NCI-H2227 treated with DMSO at 0.1 percent for 48 hours (cell line): ENCODE measurements around the gene ZNF691.
"Not testable (repeated sequence)": the region's sequence is repeated elsewhere in the genome, so short reads cannot be mapped to it uniquely, and the experiment has no call there.

ENCODE experiments used
- DNase-seq: peaks from one replicate; lab custom pipeline; 2025; lab: John Stamatoyannopoulos, UW

The ZNF691 gene

DNA sequence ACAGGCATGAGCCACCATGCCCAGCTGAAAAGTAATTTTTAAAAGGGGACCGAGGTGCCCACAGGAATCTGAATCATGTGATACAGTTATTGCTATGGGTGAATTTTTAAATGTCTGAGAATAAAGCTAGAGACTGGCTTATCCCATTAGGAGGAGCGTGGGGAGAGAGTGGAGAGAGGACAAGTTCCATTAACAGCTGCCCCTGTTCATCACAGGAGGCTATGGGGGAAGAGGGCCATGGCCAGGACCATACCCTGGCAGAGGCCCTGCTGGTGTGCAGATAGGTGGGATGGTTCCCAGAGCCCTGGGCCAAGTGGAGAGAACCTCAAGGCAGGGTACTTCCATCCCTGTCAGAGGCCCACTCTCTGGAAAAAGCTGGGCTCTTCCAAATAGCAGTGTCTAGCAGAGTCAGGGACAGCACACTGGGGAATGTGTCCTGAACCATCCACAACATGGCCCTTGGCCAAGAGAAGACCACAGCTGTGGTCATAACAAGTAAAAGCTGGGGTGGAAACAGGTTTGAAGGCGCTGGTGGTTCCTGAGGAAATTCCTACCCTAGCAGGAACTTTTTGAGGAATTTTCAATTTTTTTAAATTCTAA lies 13.7 kb upstream of the ZNF691 start:
- no peak for DNase-seq

DNA sequence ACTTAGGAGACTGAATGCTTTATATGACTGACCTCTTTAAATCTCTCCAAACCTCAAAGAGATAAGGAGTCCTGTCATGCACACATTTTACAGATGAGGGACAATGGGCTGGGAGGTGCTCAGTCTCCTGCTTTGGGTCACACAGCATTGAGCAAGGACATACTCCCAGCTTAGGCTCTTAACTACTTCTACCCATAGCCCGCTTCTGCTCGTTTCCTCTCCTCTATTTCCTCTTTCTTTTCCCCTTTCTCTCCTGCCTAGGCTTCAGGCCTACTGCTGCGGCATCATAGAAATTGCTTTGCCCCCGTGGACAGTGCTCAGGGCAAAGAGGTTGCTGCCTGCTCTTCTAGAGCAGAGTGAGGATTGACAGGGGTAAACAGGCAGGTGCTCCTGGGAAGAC lies 12.4 kb upstream of the ZNF691 start:
- DNase-seq: no peak

DNA sequence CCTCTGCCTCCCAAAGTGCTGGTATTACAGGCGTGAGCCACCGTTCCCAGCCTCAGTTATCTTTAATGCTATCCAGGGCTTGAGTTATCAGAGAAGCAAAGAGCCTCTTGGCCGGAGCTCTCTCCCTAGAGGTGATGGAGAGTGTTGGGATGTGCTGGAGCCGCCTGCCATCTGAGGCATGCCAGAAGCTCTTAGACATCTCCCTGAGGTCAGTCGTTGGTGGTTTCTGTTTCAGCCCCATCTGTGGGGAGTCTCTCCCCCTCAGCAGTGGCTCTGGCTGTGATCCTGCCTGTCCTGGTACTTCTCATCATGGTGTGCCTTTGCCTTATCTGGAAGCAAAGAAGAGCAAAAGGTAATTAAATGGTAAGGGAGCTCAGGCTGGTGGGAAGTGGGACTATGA lies 11.6 kb upstream of the ZNF691 start:
- DNase-seq: no peak

DNA sequence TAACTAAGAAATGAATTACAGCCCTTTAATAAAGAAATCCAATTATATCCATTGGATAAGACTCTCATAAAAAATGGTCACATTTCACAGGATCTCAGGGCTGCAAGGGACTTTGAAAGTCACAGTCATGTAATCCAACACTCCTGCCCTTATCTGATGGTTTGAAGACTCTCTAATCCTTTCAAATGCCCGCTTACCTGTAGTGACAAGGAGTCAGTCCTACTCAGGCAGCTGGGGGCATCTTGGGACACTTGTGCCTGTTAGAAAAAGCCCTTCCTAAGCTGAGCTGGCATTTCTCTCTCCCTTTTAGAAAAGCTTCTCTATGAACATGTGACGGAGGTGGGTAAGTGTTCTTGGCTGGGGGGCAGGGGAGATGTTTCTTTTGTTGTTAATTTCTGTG lies 11.0 kb upstream of the ZNF691 start:
- no peak for DNase-seq

DNA sequence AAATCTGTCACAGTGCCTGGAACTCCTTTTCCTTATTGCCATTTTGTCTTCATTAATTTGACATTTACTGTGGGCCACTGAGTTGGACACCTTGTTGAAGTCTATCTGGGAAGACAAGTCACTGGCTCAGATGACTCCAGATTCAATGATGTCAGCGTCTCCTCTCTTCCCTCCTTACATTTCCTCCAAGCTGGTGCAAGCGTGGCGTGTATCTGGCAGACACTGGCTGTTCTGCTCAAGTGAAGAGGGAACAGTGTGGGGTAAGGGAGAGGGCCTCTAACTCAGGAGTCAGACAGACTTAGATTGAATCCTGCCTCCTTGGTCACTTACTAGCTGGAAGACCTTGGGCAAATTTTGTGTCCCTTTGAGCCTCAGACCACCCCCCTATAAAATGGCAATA lies 8.7 kb upstream of the ZNF691 start:
- DNase-seq: no peak

DNA sequence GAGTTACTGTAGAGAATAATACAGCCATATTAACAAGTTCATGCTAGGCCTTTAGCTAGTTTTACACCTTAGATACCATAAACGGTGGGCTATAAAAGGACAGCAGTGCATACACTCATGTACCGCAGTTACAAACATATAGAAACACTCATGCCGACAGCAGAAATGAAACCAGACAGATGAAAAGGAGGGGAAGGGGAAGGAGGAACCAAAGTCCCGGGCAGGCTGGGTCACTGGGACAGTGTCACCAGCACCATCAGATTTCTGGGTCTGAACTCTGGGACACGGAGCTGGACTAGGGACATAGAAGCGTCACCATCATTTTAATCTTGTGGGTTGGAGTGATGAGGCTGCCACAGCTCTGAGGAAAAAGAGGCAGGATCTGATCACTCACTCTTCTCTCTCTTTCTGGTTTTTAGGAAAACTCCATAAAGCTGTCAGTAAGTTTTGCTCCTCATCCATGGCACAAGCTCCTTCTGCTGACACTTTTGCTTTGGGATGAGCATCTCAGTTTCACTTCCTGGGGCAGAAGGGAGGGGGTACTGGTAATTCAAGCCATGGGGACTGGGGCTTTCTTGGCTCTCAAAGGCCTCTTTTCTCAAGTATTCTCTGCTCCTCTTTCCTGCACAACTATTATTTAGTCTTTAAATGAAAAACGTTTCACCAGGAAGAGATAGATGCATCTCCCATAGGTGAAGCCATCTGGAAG lies 7.8 kb upstream of the ZNF691 start:
- no peak for DNase-seq

DNA sequence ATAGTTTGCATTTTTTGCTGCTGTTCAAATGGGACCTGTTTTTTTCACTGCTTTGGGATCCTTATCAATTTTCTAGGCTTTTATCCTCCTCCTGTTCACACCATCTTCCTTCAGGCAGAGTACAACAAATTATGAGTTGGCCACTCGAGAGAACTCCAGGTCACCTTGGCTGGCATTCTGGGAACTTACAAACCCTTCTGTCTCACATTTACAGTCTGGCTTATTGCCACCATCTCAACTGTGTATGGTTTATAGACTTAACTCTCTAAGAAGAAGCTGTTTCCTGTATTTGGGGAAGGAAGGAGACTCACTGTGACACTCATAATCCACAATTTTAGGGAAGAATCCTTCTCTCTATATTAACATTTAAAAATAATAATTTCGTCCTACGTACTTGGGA lies 5.4 kb upstream of the ZNF691 start:
- DNase-seq: no peak

DNA sequence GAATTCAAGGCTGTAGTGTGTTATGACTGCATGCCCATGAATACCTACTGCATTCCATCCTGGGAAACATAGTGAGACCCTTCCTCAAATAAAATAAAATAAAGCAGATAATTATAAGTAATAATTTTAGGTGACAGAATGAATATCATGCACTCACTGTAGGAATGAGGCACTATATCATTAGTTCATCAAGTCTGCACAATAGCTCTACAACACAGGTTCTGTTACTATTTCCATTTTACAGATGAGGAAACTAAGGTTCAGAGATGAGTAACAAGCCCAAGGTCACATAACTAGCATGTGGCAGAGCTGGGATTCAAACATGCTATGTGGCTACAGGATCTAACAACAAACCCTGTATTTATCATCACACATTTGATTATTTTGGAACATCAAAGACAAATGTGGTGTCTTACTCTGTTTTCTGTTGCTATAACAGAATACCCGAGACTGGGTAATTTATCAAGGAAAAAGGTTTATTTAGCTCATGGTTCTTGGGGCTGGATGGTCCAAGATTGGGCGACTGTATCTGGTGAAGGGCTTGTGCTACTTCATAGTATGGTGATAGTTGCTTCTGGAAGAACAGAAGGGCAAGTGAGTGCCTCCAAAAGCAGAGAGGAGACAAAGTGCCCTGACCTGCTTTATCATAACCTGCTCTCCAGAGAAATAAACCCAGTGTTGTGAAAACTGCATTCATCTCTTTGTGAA lies 4.8 kb upstream of the ZNF691 start:
- DNase-seq: no peak

DNA sequence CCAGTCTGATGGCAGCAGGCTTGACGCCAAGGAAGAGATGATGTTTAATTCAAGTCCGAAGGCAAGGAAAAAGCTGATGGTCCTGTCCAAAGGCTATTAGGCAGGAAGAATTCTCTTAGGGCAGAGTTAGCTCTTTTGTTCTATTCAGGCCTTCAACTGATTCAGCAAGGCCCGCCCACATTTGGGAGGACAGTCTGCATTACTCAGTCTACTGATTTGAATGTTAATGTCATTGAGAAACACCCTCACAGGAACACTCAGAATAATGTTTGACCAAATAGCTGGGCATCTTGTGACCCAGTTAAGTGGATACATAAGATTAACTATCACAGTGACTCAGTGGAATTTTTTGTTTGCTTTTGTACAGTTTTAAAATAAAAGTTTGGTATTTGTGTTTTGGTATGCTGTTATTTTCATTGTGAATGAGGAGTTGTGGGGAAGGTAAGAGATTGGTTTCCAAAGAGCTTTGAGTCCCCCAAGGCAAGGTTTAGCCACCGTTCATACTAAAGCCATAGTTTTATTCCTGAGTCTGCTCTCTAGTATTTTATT lies 1.7 kb upstream of the ZNF691 start:
- DNase-seq: no peak

DNA sequence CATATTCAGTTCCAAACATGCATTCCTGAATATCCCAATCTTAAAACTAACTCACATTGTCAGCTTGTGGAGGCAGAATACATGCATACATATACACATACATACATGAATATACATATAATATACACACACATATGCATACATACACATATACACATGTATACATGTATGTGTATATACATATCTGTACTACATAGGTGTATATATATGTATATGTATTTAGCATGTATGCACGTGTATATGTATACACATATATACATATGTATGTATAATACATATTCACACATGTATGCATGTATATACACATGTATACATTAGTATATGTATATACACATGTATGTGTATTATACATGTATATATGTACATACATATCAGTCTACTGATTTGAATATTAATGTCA lies 1.2 kb upstream of the ZNF691 start:
- DNase-seq: no peak

DNA sequence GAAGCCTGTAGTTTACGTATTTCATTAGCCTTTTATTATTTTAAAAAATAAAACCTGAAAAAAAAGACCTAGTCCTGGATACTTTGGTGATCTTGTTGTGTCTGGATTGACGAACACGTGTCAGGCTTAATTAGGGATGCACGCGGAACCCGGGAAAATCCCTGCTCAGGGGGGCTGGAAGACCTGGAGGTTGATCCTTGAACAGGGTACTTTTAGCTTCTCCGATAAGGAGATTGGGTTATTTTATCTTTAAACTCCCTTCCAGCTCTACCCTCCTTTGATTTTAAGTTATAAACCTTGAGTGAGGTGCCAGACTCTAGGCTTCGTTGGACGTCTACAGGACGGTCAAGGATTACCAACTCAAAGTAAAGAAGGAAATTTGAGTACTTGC lies 552 bp upstream of the ZNF691 start:
- DNase-seq: no peak

DNA sequence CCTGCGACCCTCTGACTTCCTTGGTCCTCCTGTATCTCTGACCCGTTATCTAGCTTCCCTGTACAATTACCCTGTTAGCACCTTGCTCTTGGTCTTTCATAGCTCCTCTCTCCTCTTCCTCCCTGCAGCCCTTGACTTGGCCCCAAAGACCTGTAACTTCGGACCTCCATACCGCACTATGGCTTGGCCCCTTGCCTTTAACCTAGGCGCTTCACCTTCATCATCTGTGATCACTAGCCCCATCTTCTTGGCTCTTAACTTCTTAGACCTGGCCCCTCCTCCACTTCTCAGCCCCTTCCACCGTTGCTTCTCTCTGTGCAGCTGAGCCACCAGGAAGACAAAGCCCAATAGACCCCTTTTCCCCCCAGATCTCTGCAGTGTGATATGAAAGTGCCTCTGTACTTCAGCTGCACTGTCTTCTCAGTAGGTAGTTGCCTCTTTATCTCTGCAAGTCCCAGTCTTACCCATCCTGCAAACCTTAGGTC lies 740 bp downstream of the ZNF691 start:
- DNase-seq: no peak

DNA sequence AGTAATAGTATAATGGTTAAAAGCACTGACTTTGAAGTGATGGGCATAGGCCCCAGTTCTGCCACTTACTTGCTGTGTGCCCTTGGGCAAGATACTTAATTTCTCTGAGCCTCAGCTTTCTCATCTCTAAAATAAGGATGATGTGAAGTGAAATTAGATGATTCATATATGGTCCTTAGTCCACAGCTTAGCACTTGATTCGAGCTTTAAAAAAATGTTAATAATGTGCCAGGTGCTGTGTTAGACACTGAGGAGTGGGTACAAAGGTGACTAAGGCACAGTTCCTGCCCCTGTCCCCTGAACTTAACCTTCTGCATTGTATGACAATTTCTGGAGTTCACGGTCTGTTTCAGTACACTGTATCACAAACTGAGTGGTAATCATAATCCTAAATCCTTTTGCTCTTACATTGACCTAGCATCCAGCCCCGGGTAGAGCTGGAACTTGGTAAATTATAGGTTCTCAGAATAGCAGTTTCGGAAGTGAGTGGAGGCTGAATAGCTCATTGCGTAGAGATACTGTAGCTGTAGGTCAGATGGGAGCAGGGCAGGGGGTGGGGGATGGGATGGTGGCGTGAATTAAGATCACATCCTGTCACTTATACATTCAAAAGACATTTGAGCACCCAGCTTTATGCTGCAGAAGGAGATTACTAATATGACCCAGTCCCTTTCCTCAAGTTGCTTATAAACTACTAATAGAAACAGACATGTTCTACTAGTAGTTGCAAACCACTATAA lies 1.5 kb downstream of the ZNF691 start:
- DNase-seq: peak; percentile 65

DNA sequence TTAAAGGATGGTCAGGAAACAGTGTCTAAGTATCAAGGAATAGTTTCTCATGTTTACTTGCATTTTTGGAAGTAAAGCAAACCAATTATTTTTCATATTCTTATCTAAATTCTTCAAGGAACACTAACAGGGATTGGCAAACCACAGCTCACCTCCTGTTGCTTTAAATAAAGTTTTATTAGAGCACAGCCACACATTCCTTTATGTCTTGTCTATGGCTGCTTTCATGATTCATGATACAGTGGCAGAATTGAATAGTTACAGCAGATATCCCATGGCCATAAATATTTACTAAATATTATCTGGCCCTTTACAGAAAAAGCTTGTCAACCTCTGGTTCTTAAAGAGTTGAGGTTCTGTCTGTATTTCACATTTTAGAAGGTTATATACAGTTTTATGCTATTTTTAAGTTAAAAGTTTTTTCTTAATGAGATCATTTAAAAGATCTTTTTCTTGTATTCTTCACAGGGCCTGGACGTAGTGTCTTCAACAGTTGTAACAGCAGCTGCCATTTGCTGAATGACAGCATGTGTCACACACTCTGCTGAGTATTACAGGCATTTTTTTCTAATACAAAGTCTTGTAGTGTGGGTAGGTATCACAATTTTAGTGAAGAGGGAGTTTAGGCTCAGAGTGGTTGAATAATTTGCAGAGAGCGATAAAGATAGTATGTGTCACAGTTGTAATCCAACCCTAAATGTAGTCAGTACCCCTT lies 2.6 kb downstream of the ZNF691 start:
- DNase-seq: no peak

DNA sequence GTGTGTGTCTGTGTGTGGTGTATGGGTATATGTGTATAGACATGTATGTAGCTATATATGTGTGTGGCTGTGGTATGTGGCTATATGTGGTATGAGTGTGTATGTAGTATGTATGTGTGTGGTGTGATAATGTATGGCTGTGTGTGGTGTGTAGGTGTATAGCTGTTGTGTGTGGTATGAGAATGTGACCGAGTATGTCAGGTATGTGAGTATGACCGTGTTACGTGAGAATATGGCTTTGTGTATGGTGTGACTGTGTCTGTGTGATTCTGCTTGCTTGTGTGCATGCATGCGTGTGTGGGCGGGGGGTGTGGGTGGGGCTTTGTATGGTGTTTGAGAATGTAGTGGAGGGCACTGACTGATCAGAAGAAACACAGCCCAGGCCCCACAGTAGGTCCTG lies 3.5 kb downstream of the ZNF691 start:
- DNase-seq: no peak

DNA sequence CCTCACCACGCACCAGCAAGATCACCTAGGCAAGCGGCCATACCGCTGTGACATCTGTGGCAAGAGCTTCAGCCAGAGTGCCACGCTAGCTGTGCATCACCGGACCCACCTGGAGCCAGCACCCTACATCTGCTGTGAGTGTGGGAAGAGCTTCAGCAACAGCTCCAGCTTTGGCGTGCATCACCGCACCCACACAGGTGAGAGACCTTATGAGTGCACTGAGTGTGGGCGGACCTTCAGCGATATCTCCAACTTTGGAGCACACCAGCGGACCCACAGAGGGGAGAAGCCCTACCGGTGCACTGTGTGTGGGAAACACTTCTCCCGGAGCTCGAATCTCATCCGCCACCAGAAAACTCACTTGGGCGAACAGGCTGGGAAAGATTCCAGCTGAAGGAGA lies 5.0 kb downstream of the ZNF691 start:
- DNase-seq: no peak

DNA sequence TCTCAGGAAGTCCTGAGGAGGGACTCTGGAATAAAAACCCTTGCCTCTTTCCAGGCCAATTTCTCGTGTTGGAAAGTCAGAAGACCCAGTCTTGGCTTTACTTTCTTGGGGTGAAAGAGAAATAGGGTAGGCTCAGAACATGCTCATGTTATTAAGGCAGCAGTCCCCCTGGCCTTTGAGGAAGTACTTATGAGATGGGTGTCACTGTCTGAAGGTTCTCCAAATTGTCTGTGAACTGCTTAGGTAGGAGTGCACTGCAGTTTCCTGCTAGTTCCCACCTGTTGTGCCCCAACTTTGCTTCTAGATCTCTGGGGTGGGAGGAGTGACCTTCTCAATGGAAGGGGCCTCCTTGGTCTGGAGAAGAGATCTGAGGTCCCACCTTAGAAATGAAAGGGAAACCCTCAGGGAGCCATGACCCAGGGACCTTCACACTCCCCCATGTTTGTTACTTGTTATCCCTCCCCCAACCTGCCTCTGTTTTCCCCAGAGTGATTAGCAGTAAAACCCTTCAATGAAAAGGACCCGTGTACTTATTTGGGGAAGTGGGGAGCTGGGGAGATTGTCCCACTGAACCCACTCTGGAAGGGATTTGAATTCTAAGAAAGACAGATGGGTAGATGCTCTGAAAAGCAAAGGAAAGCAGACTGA lies 5.7 kb downstream of the ZNF691 start:
- DNase-seq: no peak

DNA sequence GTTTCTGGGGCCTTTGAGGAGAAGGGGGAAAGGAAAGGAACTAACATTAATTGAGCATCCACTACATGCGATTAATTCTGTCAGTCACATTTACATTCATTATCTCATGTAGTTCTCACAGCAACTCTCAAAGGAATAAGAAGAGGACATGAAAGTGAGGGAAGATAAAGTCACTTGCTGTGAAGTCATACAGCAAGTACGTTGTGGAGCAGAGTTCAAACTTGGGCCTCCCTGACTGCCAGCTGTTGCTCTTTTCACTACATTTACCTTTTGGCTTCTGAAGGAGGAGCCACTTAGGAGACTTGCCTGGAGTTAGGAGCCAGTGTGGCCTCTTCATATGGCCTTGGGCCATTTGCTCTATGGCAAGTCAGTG lies 6.2 kb downstream of the ZNF691 start:
- no peak for DNase-seq

DNA sequence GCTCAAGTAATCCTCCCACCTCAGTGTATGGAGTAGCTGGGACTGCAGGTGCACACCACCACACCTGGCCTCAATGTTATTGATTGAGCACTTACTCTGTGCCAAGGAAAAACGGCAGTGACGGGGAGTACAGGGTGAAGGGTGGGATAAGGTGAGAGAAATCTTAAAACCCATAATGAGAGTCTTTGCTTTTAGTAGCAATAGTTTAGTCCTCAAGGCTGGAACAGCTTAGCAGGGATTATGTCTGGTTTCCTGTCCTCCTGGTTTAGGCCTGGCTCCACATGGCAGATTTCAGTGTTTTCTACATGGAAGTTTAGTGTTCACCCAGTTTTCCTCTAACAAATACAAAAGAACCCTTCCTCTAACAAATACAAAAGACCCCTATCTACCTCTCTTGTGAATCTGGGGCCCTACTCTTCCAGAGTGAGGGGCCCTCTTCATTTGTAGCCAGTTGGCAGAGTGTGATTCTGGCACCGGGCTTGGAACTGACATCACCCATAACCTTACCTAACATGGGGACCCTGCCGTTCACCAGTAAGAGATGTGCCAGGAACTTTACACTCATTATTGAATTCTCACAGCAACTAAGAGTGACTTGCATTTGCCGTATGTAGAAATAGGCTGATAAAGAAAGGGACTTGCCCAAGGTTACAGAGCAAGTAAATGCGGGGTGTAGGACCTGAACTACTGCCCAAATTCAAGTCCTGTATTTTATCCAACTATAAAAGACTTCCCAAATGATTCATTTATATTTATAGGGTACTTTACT lies 6.9 kb downstream of the ZNF691 start:
- no peak for DNase-seq

DNA sequence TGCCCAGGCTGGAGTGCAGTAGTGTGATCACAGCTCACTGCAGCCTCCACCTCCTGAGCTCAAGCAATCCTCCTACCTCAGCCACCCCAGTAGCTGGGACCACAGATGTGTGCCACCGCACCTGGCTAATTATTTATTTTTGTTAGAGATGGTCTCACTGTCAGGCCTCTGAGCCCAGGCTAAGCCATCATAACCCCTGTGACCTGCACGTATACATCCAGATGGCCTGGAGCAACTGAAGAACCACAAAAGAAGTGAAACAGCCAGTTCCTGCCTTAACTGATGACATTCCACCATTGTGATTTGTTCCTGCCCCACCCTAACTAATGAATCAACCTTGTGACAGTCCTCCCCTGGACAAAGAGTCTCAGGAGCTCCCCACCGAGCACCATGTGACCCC lies 10.1 kb downstream of the ZNF691 start:
- not testable (repeated sequence) for DNase-seq

DNA sequence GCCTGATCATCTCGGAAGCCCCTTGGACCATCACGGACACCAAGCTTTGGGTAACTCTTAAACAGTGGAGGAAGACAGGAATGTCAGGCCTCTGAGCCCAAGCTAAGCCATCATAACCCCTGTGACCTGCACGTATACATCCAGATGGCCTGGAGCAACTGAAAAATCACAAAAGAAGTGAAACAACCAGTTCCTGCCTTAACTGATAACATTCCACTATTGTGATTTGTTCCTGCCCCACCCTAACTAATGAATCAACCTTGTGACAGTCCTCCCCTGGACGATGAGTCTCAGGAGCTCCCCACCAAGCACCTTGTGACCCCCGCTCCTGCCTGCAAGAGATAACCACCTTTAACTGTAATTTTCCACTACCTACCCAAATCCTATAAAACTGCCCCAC lies 13.0 kb downstream of the ZNF691 start:
- not testable (repeated sequence) for DNase-seq
